Stimulated activated CD8-positive, alpha-beta memory T cell treated with anti-CD3 and anti-CD28 coated beads, Interleukin-12 subunit alpha, Interleukin-12 subunit beta, amount 100 ng/mL, for 4 hours (primary cell): ENCODE data around the gene NEO1.

Experiments
- DNase-seq: peaks from one replicate; pipeline ENCODE4 v3.0.0-alpha.2; 2020; ENCODE audit warnings: low read depth

Gene NEO1

DNA sequence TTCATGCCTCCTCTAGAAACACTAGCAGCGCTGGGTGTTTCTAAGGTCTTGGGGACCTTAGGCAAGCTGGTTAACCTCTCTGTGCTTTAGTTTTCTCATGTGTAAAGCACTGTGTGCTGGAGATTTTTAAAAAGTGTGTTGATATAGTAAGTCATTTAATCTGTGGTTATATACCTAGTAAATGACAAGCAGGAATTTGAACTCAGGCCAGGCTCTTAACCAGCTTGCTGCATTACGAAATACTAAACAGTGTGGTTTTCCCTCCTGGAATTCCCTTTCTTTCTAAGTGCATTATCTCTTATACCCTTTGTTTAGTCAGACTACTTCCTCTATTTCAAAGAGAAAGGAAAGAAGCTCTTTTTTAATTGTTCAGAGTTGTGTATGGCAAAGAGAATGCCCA is 26.5 kb downstream of the NEO1 start:
- no peak for DNase-seq

DNA sequence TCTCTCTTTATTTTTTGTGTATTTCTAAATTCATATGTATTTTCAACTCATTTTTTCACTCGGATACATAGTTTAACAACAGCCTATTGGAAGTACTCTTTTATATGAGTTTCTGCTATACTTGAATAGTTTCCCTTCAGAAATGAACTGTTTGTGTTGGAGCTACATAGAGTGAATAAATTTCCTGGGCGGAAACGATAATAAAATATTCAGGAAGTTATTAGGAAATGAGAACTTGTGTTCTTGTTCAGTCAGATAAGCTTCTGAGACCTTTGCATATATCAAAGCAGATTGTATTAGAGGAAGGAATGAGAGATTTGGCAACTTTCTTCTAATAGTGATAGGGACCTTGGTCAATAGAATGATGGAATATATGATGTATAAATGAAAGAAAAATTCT is 27.3 kb downstream of the NEO1 start:
- no peak for DNase-seq

DNA sequence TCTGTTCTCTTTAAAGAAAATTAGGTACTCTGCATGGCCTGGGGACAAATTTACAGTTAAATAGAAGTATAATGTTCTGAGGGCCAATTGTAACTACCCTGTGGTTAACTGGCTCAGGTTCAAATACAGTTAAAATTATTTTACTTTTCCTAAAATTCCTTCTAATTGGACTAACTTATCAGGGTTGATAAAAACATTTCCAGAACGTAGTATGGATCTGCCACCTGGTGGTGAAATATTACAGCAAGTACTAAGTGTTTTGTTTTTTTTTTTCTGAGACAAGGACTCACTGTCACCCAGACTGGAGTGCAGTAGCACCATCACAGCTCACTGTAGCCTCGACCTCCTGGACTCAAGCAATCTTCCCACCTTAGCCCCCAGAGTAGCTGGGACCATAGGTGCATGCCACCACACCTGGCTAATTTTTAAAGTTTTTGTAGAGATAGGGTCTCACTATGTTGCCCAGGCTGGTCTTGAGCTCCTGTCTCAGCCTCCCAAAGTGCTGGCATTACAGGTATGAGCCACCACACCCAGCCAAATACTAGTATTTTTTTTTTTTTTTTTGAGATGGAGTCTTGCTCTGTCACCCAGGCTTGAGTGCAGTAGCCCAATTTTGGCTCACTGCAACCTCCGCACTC is 29.2 kb downstream of the NEO1 start:
- no peak for DNase-seq

DNA sequence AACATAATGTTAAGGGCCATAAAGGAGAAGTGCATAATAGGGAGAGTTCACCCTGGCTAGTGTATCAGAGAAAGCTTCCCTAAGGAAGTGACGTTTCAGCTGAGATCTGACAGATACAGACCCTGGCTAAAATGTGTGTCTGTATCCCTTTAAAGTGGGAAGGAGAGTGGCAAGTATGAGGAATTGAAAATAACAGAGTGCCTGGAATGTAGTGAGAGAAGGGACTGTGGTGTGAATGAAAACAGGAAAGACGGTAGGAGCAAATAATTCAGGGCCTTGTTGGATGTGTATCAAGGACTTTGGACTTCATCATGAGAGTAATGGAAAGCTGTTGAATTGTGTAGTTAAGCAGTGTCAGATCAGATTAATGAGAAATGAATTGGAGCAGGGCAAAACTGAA is 30.5 kb downstream of the NEO1 start:
- no peak for DNase-seq

DNA sequence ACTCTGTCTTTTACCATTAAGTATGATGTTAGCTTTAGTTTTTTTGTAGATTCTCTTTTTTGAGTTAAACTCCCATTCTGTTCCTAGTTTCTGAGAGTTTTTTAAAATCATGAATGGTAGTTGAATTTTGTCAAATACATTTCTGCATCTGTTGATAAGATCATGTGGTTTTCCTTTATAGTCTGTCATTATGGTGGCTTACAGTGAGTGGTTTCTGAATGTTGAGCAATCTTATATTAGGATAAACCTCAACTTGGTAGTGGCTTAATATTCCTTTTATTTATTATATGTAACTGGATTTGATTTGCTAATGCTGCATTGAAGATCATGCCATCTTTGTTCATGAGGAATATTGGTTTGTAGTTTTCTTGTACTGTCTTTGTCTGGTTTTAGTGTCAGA is 34.8 kb downstream of the NEO1 start:
- DNase-seq: no peak

DNA sequence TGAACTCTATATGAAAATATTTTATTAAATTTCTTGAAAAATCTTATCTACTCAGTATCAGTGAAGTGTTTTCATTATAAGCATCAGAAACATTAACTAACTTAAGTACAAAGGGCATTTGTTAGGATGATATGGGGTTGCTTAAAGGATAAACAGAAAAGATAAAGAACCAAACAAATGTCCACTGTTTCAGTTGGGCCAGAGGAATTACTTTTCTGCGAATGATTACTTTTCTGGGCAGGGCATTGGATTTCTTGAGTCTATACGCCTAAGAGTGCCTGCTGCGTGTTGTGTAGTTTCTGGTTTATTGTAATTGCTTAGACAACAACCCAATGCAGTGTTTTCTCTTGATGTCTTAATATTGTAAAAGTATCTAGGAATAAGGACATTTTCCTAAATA is 52.8 kb downstream of the NEO1 start:
- no peak for DNase-seq

DNA sequence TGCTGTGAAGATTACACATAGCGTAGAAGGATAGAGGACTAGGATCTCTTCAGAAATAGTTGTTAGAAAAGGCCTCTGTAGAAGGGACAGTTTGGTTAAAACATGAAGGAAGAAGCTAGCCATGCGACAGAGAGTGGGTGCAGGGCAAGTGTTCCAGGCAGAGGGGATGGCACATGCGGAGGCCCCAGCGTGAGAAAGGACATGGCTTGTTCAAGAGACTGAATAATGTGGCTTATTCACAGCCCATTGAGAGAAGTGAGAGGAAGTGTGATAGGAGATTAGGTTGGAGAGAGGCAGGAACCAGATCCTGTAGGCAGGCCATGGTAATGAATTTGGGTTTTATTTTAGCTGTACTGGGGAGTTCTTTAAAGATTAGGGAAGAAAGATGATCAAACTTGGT is 56.4 kb downstream of the NEO1 start:
- DNase-seq: no peak

DNA sequence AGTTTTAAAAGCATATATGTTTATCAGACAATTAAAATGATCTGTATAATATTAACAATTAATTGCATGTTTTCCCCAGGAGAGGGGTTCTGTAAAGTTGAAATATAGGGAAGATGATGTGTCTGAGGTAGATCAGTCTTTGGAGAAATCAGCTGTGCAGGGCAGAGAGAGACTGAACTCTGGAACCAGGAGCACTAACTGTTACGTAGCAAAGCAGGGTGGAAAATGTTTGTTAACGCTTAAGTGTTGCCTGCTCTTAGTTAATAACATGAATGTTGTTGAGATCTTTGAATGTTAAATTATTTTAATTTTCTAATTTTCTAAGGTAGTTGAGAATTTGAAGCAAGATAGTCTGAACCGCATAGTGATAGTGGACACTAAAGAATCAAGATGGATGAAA is 57.5 kb downstream of the NEO1 start:
- DNase-seq: no peak

DNA sequence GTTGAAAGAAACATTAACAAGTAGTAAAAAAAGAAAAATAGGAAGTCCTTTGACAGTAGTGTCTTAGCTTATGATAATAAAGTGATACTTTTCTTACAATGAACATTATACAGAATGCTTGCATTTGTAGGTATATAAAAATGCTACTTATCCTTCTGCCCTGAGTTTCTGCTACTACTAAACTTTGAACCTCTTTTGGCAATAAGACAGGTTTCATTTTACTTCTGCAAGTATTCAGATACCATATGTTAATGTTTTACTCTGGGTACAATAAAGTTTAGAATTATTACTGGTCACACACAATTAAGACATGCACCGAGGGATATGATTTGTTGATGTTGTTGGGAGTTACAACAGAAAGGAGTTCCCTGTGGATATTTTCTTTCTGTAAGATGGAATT is 57.9 kb downstream of the NEO1 start:
- no peak for DNase-seq

DNA sequence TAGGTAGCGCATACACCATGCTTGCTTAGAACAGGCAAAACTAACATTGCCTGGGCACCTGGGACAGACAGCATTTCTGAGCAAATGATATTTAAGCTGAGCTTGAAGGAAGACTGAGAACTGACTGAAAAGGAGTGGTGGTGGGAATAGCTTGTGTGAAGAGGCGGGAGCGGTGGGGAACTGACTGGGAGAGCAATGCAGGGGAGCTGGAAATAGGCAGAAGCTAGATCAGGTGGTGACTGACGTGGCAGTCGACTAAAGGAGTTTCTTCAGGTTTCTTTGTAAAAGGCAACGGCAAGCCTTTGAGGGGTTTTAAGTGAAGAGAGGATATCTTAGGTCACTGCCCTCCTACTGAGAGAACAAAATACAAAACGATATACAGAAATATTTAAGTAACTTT is 61.8 kb downstream of the NEO1 start:
- no peak for DNase-seq

DNA sequence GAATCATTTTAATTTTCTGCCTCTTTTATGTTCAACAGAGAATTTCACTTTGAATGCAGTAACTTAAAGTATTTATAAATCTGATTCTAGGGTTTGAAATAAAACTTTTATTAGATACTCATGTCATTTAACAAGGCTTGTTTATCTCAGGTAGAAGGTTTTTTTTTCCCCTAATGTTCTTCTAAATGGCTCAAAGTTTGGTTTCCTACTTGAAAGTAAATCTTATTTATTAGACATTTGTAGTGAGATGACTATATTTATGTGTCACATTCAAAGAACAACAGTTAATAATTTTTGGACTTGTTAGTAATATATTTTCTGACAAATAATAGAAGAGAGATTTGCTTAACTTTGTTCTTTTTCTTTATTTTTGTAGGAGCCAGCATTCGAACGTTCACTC is 63.9 kb downstream of the NEO1 start:
- no peak for DNase-seq

DNA sequence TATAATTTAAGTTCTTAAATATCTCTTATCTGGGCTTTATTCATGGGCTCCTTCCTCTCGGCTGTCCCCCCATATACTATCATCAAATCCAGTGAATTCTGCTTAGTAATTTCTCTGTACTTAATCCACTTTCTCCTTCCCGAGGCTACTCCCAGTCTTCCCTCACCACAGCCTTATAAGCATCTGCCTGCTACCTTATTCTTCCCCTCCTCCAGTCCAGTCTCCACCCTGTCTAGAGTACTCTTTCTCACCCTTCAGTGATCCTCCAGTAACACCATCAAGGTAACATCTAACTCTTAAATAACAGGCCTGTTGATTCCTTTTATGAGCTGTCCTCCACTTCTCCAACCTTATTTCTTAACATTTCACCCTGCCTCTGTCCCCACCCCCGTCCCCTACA is 65.8 kb downstream of the NEO1 start:
- no peak for DNase-seq

DNA sequence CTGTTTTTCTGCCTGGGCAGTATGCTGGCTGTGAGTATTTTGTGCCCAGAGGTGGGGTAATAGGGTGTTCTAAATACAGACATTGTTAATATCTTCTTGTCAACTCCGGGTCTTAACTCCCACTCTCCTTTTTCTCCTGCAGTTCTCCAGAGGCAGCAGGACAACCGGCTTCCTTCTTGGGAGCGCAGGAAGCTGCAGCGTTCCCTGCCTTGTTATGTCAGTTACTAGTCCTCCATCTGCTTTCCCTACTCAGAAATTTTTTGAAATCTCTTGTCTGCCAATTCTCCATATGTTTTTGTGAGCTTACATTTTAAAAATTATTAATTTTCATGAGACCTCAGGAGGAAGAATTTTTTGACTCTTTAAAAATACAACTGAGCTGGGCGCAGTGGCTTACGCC is 67.2 kb downstream of the NEO1 start:
- DNase-seq: no peak

DNA sequence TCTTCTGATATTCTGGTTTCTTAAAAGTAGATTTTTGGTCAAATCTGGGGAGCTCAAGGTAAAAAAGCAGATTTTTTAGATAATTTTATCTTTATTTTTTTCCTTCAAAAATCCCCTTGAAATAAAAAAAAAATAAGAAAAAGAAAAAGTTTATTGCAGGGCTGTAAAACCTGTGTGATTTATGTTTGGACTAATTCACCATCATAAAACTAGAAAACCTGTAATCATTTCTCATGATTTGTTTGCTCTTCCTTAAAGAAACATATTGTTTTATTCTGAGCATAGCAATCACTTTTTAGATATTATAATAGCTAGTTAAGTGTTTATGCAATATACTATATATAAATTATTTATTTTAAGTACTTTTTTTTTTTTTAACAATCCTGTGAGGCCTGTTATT is 68.0 kb downstream of the NEO1 start:
- no peak for DNase-seq

DNA sequence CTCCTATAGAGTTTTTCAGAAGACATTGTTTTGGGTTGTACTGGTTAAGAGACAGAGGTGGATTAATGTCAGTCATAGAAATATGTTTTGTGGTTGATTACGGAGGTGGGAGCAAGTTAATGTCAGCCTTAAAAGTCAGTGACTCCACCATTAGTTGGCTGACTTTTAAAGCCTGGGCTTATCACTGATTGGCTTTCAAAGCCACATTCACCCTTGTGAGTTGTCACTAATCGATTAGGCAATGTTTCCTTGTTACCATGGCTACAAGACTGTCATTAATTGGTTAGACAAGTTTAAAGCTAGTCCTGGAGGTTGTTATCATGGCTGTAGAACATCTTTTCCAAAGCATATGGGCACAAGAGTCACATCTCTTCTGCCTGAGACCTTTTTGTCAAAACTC is 73.0 kb downstream of the NEO1 start:
- DNase-seq: no peak

DNA sequence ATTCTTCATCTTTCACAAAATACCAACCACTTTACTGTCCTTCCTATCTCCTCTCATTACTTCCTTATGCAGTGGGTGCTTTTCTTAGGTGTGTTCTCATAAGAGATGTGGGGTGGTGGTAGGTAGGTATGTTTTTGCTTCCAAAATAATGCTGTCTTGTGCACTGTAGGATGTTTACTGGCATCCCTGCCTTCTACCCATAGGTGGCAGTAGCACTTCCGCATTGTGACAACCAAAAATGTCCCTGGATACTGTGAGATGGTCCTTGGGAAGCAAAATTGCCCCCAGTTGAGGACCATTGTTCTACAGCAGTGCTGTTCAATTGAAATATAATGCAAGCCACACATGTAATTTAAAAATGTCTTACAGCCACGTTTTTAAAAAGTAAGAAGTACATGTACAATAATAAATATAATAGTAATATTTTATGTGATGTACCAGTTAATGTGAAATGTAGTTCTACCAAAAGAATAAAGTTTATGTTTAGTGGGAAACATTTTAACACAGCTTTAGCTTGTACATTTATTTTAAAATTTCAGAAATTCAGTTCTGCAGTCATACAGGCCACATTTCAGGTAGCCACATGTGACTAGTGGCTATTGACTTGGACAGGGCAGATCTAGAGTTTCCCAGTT is 75.2 kb downstream of the NEO1 start:
- DNase-seq: no peak

DNA sequence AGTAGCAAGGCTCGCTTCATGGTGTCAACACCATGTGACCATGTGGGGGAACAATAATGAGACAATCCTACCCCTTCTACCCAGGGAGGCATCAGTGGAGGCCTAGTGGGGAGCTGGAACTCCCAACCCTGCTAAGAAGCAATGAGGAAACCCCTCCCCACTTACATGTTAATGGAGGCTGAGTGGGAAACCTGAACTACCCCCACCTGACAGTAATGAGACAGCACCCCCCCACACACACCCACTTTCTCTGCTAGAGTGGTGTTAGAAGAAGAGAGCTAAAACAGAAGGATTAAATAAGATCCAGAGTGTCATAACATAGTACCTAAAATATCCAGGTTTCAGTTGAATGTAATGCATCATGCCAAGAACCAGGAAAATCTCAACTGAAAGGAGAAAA is 78.6 kb downstream of the NEO1 start:
- DNase-seq: no peak

DNA sequence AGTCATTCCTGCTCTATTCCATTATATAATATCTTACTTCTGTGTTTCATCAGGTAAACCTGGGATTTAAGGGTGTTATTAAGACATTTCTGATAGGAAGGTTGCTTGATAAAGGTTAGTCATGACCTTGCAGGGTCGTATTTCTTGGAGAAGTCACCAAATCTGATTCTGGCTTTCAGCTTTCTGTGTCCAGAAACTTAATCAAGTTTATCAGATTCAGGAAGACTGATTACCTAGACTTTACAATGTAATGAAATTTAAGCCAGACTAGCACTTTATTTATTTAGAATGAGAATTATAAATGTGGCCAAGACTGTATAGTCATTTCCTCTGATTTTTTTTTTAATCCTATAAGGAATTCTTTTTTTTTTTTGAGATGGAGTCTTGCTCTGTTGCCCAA is 81.9 kb downstream of the NEO1 start:
- no peak for DNase-seq

DNA sequence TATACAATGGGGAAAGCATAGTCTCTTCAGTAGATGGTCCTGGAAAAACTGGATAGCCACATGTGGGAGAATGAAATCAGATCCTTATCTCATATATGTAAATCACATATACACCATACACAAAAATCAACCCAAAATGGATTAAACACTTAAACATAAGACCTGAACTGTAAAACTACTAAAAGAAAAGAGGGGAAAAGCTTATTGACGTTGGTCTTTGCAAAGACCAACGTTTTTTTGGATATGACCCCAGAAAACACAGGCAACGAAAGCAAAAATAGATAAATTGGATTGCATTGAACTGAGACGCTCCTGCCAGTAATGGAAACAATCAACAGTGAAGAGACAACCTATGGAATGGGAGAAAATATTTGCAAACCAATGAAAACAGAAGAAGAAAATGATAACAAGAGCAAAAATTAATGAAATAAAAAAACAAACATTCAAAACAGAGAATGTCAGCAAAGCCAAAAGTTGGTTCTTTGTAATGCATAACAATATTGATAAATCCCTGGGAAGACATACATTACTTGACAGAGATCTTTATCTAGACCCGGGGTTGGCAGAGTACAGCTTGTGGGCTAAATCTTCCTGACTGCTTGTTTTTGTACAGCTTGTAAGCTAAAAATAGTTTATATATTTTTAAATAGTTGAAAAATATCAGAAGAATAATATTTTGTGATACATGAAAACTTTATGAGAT is 86.9 kb downstream of the NEO1 start:
- DNase-seq: no peak

DNA sequence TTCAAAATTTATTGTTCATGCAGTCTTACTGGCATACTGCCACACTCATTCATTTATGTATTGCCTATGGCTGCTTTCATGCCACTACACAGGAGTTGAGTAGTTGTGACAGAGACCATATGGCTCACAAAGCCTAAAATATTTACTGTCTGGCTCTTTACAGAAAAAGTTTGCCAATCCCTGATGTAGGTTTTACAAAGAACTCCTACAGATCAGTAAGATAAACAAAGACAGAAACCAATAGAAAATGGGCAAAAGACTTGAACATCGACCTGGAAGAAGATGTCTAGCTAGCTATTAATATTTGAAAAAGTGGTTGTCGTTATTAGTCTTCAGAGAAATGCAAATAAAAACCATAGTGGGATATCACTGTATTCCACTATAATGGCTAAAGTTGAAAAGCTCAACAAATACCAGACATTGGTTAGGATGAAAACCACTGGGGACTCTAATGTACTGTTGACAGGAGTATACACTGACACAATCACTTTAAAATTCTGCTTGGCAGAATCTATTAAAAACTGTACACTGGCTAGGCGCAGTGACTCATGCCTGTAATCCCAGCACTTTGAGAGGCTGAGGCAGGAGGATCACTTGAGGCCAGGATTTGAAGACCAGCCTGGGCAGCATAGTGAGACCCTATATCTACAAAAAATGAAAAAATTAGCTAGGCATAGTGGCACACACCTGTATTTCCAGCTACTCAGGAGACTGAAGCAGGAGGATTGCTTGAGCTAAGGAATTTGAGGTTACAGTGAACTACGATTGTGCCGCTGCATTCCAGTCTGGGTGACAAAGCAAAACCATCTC is 87.7 kb downstream of the NEO1 start:
- DNase-seq: no peak

DNA sequence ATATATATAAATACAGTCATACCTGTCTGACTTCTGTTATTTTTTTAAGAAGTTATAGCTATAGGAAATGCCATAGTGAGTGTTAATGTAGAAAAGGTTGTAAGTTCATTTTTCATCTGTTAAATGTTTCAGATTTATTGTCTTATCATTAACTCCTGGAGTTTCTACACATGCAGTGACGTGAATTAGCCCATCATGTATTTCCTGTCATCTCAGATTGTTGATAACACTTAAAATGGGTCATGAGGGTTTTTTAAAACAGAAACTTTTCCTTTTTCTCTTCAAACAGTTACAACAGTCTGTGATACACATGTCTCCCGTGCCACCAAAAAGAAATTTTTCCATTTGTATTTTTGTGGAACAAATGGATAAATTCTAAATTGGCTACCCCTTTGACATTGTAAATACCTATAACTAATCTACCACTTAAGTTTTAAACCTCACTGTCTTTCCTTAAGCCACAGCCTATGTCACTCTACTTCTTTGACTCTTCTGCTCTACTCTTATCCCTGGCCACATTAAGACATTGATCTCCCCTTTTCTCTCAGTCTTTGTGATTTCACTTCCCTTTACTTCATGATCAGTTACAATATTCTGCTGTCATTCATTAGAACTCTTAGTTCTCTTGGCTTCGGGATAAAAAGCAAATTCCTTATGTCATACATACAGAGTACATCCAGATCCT is 89.1 kb downstream of the NEO1 start:
- DNase-seq: no peak
